ENCODE results near the gene B3GNT9.

The B3GNT9 gene

GRCh38 chr16:67150833-67151396 lies at the start of gene B3GNT9:
B3GNT9 (minus strand) TSS chr16:67150998; CDS start chr16:67150485, 513 bp downstream.
- DNase-seq, result peak; percentile 38

- DNase-seq, result no peak
These were observed 49.7 kb upstream of the B3GNT9 start for GRCh38 chr16:67200491-67200890.

- DNase-seq, result no peak
These were observed 49.0 kb upstream of the B3GNT9 start for GRCh38 chr16:67199808-67200198.

GRCh38 chr16:67199011-67199807 lies 48.4 kb upstream of the B3GNT9 start, which contains the start of gene ELMO3:
ELMO3 (plus strand) TSS chr16:67199131; CDS start chr16:67199327, 196 bp downstream.
- no peak for DNase-seq

- DNase-seq, result peak; percentile 32
These were observed 47.5 kb upstream of the B3GNT9 start for GRCh38 chr16:67198238-67198734.

- no peak for DNase-seq
These were observed 46.9 kb upstream of the B3GNT9 start for GRCh38 chr16:67197704-67198103.

- DNase-seq, result no peak
These were observed 46.1 kb upstream of the B3GNT9 start for GRCh38 chr16:67196881-67197280.

GRCh38 chr16:67195676-67196075 lies 44.9 kb upstream of the B3GNT9 start:
- no peak for DNase-seq

GRCh38 chr16:67194260-67194659 lies 43.5 kb upstream of the B3GNT9 start:
- no peak for DNase-seq

GRCh38 chr16:67193536-67193935 lies 42.7 kb upstream of the B3GNT9 start:
- no peak for DNase-seq

- no peak for DNase-seq
These were observed 42.1 kb upstream of the B3GNT9 start for GRCh38 chr16:67192781-67193361.

GRCh38 chr16:67191995-67192681 lies 41.3 kb upstream of the B3GNT9 start, which contains the start of gene E2F4:
E2F4 (plus strand) TSS chr16:67192155; CDS start chr16:67192228, 73 bp downstream.
- peak; percentile 90 for DNase-seq

GRCh38 chr16:67191411-67191994 lies 40.7 kb upstream of the B3GNT9 start:
- no peak for DNase-seq

GRCh38 chr16:67190448-67191399 lies 39.9 kb upstream of the B3GNT9 start:
- no peak for DNase-seq

GRCh38 chr16:67190041-67190440 lies 39.2 kb upstream of the B3GNT9 start, which contains the start of gene EXOC3L1:
EXOC3L1 (minus strand) TSS chr16:67190136; CDS start chr16:67189676, 460 bp downstream.
- no peak for DNase-seq

- DNase-seq, result no peak
These were observed 38.0 kb upstream of the B3GNT9 start for GRCh38 chr16:67188798-67189197.

- DNase-seq, result no peak
These were observed 37.5 kb upstream of the B3GNT9 start for GRCh38 chr16:67188323-67188722.

GRCh38 chr16:67187175-67187890 lies 36.5 kb upstream of the B3GNT9 start:
- no peak for DNase-seq

GRCh38 chr16:67186550-67186950 lies 35.8 kb upstream of the B3GNT9 start:
- DNase-seq, result no peak

- no peak for DNase-seq
These were observed 34.9 kb upstream of the B3GNT9 start for GRCh38 chr16:67185651-67186134.

Measured in CD4-positive, alpha-beta T cell treated with Interleukin-17A for 1 hour (primary cell).